ENCODE data around the gene HLA-DQB2. TPM values are rescaled to one million over a fixed set of nuclear protein-coding genes. Genes with fewer than 3 reads are reported as not detected.
"Not testable (repeated sequence)": the region's sequence is repeated elsewhere in the genome, so short reads cannot be mapped to it uniquely, and the experiment has no call there.

HLA-DQB2 gene
- total RNA-seq, 2 experiments from 2014 or later, result 0.32 TPM; not detected in 1

DNA sequence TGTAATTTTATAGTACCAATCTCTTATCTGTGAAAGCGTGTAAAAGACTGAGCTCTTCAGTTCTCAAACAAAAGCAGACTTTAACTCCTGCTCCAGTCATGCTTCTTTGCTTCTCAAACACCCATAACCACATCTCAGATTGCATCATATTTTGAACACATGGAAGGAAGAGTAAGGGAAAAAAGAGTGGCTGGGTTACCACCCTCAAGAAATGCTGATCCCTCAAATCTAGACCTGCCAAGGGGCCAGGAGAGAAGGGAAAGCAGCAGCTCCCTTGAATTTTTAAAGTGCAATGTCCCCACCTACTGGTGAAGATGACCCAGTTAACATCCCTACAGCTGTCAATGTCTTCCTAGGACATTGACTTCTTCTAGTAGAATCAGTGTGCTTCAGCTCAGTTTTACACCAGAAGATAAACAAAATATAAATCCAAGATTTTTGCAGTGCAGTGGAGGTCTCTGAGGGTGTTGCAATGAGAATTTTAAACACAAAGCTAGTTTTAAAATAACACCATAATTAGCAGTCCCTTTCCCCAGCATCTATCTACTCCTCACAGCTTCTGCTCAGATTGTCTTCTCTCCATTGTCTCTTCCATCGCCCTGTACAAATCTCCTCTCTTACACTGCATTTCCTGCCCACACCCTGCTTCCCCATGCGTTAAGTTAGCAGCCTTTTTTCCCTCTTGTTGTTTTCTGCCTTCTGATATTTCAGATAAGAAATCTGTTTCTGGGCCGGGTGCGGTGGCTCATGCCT, 22.6 kb upstream of the HLA-DQB2 start:
- peak; percentile 93 for ATAC-seq
- ChIA-PET POLR2A (no interaction called here), CTCF (interaction anchor here (0.7 to 6.2 kb wide), 42 partner anchors 9 to 540 kb away, joined by 3 to 105 read pairs (median 4); partner anchors contain the start of genes HLA-DQB1, HLA-DRA, HLA-DRB1 and TAP2)
- peak; percentile 54 for DNase-seq
- Mint-ChIP-seq H3K36me3 (ENCODE audit: low read depth) (no peaks in the 10 kb centered on the region), H3K4me3 (no peak overlapping the region), H3K4me1 (ENCODE audit: low read depth) (no peaks in the 10 kb centered on the region), H3K27me3 (ENCODE audit: low read depth) (peaks cover 52% of the 10 kb centered on the region), H3K9me3 (ENCODE audit: insufficient read depth) (no peaks in the 10 kb centered on the region), H3K27ac (no peak overlapping the region)

GRCh38 chr6:32782923-32783322, 19.6 kb upstream of the HLA-DQB2 start:
- DNase-seq; H3K9me3 Mint-ChIP-seq (ENCODE audit: insufficient read depth); POLR2A ChIA-PET; H3K4me1 Mint-ChIP-seq (ENCODE audit: low read depth); H3K27ac Mint-ChIP-seq; H3K36me3 Mint-ChIP-seq (ENCODE audit: low read depth); CTCF ChIA-PET; ATAC-seq; H3K4me3 Mint-ChIP-seq: not testable (repeated sequence)
- peaks cover 48% of the 10 kb centered on the region for H3K27me3 Mint-ChIP-seq (ENCODE audit: low read depth)

DNA sequence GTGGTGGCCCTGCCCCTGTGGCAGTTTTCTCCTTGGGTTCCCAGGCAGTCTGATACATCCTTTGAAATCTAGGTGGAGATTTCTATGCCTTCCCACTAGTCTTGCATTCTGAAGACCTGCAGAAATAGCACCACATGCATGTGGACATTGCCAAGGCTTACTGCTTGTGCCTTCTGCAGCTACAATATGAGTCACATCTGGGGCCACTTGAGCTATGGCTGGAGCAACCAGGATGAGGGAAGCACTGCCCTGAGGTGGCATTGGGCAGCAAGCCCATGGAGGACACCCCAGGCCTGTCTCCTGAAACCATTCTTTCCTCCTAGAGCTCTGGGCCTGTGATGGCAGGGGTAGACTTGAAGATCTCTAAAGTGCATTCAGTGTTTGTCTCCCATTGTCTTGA, 15.7 kb upstream of the HLA-DQB2 start:
- no peaks in the 10 kb centered on the region for H3K36me3 Mint-ChIP-seq (ENCODE audit: low read depth)
- no peak overlapping the region for H3K27ac Mint-ChIP-seq
- H3K9me3 Mint-ChIP-seq (ENCODE audit: insufficient read depth), result no peaks in the 10 kb centered on the region
- DNase-seq, result no peak
- H3K27me3 Mint-ChIP-seq (ENCODE audit: low read depth), result peaks cover 38% of the 10 kb centered on the region
- no peak overlapping the region for H3K4me3 Mint-ChIP-seq
- no peak for ATAC-seq
- H3K4me1 Mint-ChIP-seq (ENCODE audit: low read depth), result no peaks in the 10 kb centered on the region
- POLR2A ChIA-PET, result no interaction called here
- CTCF ChIA-PET, result interaction anchor here (0.6 kb wide), 1 partner anchor 16 kb away, joined by 3 read pairs; no protein-coding TSS in a partner anchor

- H3K27ac Mint-ChIP-seq, result no peak overlapping the region
- H3K9me3 Mint-ChIP-seq (ENCODE audit: insufficient read depth), result no peaks in the 10 kb centered on the region
- ChIA-PET CTCF (interaction anchor here (1.2 kb wide), 1 partner anchor 11 kb away, joined by 4 read pairs; no protein-coding TSS in a partner anchor), POLR2A (no interaction called here)
- H3K27me3 Mint-ChIP-seq (ENCODE audit: low read depth), result peaks cover 37% of the 10 kb centered on the region
- H3K36me3 Mint-ChIP-seq (ENCODE audit: low read depth), result no peaks in the 10 kb centered on the region
- H3K4me3 Mint-ChIP-seq, result no peak overlapping the region
- DNase-seq, result no peak
- H3K4me1 Mint-ChIP-seq (ENCODE audit: low read depth), result peaks cover 5% of the 10 kb centered on the region
- ATAC-seq, result no peak
Measured at GRCh38 chr6:32775071-32775470, 11.7 kb upstream of the HLA-DQB2 start.

DNA sequence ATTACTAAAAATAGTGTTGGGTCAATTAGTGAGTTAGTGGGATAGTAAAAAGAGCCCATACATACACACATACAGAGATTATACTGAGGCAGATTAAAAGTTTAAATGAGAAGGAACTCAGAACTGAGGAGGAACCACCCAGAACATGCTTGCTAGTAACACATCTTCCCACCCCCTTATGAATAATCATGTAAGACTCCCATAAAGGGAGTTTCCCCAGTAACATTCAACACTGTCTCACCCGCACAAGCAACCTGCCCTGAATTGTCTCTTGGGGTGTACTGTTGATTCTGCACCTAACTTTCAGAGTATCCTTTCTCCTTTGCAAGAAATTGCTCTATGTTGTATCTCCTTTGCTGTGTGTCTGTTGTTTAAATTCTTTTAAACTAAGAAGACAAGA, 11.1 kb upstream of the HLA-DQB2 start:
- no peak overlapping the region for H3K4me3 Mint-ChIP-seq
- ATAC-seq (no peak), DNase-seq (no peak)
- CTCF ChIA-PET, result interaction anchor here (1.2 kb wide), 1 partner anchor 11 kb away, joined by 4 read pairs; no protein-coding TSS in a partner anchor
- peaks cover 38% of the 10 kb centered on the region for H3K27me3 Mint-ChIP-seq (ENCODE audit: low read depth)
- peaks cover 5% of the 10 kb centered on the region for H3K4me1 Mint-ChIP-seq (ENCODE audit: low read depth)
- POLR2A ChIA-PET, result no interaction called here
- H3K36me3 Mint-ChIP-seq (ENCODE audit: low read depth), result no peaks in the 10 kb centered on the region
- H3K27ac Mint-ChIP-seq, result no peak overlapping the region
- H3K9me3 Mint-ChIP-seq (ENCODE audit: insufficient read depth), result no peaks in the 10 kb centered on the region

DNA sequence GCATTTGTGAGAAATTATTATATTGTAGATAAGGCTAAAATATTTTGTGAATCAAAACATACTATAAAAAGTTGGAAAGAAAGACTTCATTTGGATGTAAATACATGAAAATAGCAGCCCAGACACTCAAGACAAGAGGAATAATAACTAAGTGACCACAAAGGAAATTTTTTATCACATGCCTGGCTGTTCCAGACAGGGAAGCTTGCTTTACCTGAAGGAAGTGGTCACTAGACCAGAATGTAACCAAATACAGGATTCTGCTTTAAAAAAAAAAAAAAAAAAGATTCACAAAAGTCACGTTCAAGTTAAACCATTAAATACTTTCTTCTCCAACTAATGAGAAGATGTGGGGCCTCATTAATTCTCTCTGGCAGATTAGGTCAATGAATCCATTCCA, 9.3 kb upstream of the HLA-DQB2 start:
- Mint-ChIP-seq H3K4me3 (no peak overlapping the region), H3K27me3 (ENCODE audit: low read depth) (peaks cover 48% of the 10 kb centered on the region), H3K27ac (no peak overlapping the region), H3K4me1 (ENCODE audit: low read depth) (peaks cover 5% of the 10 kb centered on the region), H3K9me3 (ENCODE audit: insufficient read depth) (no peaks in the 10 kb centered on the region), H3K36me3 (ENCODE audit: low read depth) (no peaks in the 10 kb centered on the region)
- no peak for DNase-seq
- ChIA-PET CTCF (no interaction called here), POLR2A (no interaction called here)
- ATAC-seq, result no peak

- ATAC-seq, result no peak
- Mint-ChIP-seq H3K27ac (no peak overlapping the region), H3K9me3 (ENCODE audit: insufficient read depth) (no peaks in the 10 kb centered on the region), H3K36me3 (ENCODE audit: low read depth) (no peaks in the 10 kb centered on the region), H3K4me3 (no peak overlapping the region), H3K4me1 (ENCODE audit: low read depth) (no peaks in the 10 kb centered on the region), H3K27me3 (ENCODE audit: low read depth) (peaks cover 56% of the 10 kb centered on the region)
- CTCF ChIA-PET, result no interaction called here
- no peak for DNase-seq
- POLR2A ChIA-PET, result interaction anchor here (0.6 kb wide), 1 partner anchor 452 kb away, joined by 3 read pairs; no protein-coding TSS in a partner anchor
Measured at GRCh38 chr6:32764048-32764447, 716 bp upstream of the HLA-DQB2 start.

DNA sequence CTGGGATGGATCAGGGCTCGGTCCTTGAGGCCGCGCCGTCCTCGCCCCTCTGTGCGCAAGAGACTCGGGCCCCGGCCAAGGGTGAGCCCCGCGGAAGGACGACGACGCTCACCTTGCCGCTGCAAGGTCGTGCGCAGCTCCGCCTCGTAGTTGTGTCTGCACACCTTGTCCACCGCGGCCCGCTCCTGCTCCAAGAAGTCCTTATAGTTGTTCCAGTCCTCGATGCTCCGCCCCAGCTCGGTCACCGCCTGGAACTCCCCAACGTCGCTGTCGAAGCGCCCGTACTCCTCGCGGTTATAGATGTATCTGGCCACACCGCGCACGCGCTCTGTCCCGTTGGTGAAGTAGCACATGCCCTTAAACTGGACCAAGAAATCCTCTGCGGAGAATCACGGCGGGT, 1.8 kb downstream of the HLA-DQB2 start:
- ChIA-PET POLR2A (no interaction called here), CTCF (no interaction called here)
- Mint-ChIP-seq H3K27ac (no peak overlapping the region), H3K4me3 (no peak overlapping the region), H3K27me3 (ENCODE audit: low read depth) (peaks cover 40% of the 10 kb centered on the region), H3K4me1 (ENCODE audit: low read depth) (no peaks in the 10 kb centered on the region), H3K9me3 (ENCODE audit: insufficient read depth) (no peaks in the 10 kb centered on the region), H3K36me3 (ENCODE audit: low read depth) (no peaks in the 10 kb centered on the region)
- no peak for DNase-seq
- ATAC-seq, result no peak

DNA sequence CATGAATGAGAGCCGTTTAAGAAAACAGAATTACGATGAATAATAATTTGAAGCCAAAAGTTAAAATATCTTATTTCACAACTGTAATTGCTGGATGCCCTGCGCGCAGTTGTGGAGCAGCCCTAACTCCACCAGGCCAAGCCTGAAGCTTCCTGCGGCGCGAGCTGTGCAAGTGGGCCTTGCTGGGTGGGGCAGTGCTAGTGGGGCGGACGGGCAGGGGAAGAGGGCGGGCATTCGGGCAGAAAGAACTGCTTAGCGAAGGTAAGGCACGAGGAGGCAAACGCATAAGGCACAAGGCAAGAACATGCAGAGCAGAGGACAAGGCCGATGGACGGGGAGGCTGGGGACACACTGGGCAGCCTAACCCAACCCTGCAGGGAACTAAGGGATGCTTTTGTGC, 2.3 kb downstream of the HLA-DQB2 start:
- Mint-ChIP-seq H3K9me3 (ENCODE audit: insufficient read depth) (no peaks in the 10 kb centered on the region), H3K27me3 (ENCODE audit: low read depth) (peaks cover 40% of the 10 kb centered on the region), H3K4me3 (no peak overlapping the region), H3K36me3 (ENCODE audit: low read depth) (no peaks in the 10 kb centered on the region), H3K27ac (no peak overlapping the region), H3K4me1 (ENCODE audit: low read depth) (no peaks in the 10 kb centered on the region)
- ChIA-PET CTCF (no interaction called here), POLR2A (no interaction called here)
- DNase-seq, result no peak
- no peak for ATAC-seq

DNA sequence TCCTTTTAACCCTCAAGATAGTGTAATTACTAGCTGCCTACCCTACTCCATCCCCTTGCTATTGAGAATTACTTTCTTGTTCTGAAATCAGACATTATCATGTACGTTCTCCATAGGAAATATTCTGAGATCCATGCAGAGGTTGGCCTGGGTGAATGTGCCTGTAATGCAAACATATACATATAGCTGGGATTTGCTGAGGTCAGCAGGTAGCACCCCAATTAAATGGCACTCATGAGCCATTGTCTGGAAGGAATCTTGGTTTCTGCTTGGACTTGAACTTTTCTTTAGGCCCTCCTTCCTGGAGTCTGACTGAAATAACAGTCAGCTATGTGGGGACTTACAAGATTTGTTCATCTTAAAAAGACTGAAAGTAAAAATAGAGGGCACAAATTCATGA, 3.7 kb downstream of the HLA-DQB2 start:
- POLR2A ChIA-PET, result no interaction called here
- Mint-ChIP-seq H3K9me3 (ENCODE audit: insufficient read depth) (no peaks in the 10 kb centered on the region), H3K27ac (no peak overlapping the region), H3K4me3 (no peak overlapping the region), H3K36me3 (ENCODE audit: low read depth) (no peaks in the 10 kb centered on the region), H3K4me1 (ENCODE audit: low read depth) (no peaks in the 10 kb centered on the region), H3K27me3 (ENCODE audit: low read depth) (peaks cover 47% of the 10 kb centered on the region)
- CTCF ChIA-PET, result no interaction called here
- DNase-seq (no peak), ATAC-seq (no peak)

DNA sequence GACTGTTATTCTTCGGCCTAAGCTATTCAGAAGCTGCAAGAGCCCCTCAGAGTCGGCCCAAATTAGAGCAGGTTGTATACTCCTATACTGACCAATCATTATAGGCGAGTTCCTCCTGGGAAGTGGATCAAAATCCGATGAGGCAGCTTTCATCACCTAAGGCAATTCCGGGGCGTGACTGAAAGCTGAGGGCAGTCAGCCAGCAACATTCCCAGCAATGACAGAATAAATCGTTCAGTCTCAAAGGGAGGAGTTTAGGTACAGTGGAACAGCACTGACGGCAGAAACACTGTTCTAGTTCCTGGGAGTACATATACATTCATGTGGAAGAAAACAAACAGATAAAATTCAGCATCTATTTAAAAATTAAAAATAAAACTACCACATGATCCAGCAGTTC, 10.8 kb downstream of the HLA-DQB2 start:
- H3K9me3 Mint-ChIP-seq (ENCODE audit: insufficient read depth), result no peaks in the 10 kb centered on the region
- peaks cover 41% of the 10 kb centered on the region for H3K27me3 Mint-ChIP-seq (ENCODE audit: low read depth)
- ATAC-seq, result no peak
- H3K4me3 Mint-ChIP-seq, result no peak overlapping the region
- H3K36me3 Mint-ChIP-seq (ENCODE audit: low read depth), result no peaks in the 10 kb centered on the region
- no peak for DNase-seq
- no peak overlapping the region for H3K27ac Mint-ChIP-seq
- ChIA-PET CTCF (no interaction called here), POLR2A (no interaction called here)
- H3K4me1 Mint-ChIP-seq (ENCODE audit: low read depth), result no peaks in the 10 kb centered on the region

DNA sequence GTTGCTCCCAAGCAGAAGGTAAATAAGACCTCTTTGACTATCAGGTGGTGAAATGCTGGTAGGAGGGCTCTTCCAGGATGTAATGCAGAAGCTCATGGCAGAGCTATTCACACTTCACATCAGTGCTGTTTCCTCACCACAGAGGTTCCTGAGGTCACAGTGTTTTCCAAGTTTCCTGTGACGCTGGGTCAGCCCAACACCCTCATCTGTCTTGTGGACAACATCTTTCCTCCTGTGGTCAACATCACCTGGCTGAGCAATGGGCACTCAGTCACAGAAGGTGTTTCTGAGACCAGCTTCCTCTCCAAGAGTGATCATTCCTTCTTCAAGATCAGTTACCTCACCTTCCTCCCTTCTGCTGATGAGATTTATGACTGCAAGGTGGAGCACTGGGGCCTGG, 17.7 kb downstream of the HLA-DQB2 start:
- H3K27me3 Mint-ChIP-seq (ENCODE audit: low read depth), result peaks cover 29% of the 10 kb centered on the region
- ATAC-seq; DNase-seq; H3K9me3 Mint-ChIP-seq (ENCODE audit: insufficient read depth); POLR2A ChIA-PET; CTCF ChIA-PET; H3K27ac Mint-ChIP-seq; H3K4me3 Mint-ChIP-seq; H3K4me1 Mint-ChIP-seq (ENCODE audit: low read depth); H3K36me3 Mint-ChIP-seq (ENCODE audit: low read depth): not testable (repeated sequence)

GRCh38 chr6:32744776-32745175, 18.6 kb downstream of the HLA-DQB2 start:
- H3K9me3 Mint-ChIP-seq (ENCODE audit: insufficient read depth), result no peaks in the 10 kb centered on the region

More at GRCh38 chr6:32744776-32745175, 18.6 kb downstream of the HLA-DQB2 start:
- POLR2A ChIA-PET, result no interaction called here
- Mint-ChIP-seq H3K36me3 (ENCODE audit: low read depth) (no peaks in the 10 kb centered on the region), H3K27ac (no peak overlapping the region), H3K27me3 (ENCODE audit: low read depth) (peaks cover 27% of the 10 kb centered on the region), H3K4me3 (no peak overlapping the region), H3K4me1 (ENCODE audit: low read depth) (peaks cover 9% of the 10 kb centered on the region)
- CTCF ChIA-PET, result no interaction called here
- ATAC-seq, result no peak
- no peak for DNase-seq
